Left renal pelvis (tissue), 4 donors: ENCODE measurements around the gene ZNF281. TPM values are rescaled to one million over a fixed set of nuclear protein-coding genes. Genes with fewer than 3 reads are reported as not detected.

Experiments used
- DNase-seq, 4 donors: peaks; one replicate each; pipeline ENCODE4 v3.0.0-alpha.2; 2013; ENCODE audit warnings: low read depth in 4 of 4, low spot score in 3 of 4
- polyA plus RNA-seq, 4 donors: library from polyadenylated mRNA; unstranded; fragments of 120-200 nt; gene quantifications; one replicate each; pipeline ENCODE4 v1.2.1, GENCODE V29; 2013; ENCODE audit not compliant: insufficient read length in 4 of 4

ZNF281 gene
- polyA plus RNA-seq, 4 donors: 17.3 to 30.9 (median 25.5) TPM

- DNase-seq: no peak
Measured at GRCh38 chr1:200399860-200400259, 10.0 kb downstream of the ZNF281 start.

GRCh38 chr1:200398373-200398772 is 11.5 kb downstream of the ZNF281 start:
- DNase-seq: no peak

GRCh38 chr1:200392625-200393185 is 17.1 kb downstream of the ZNF281 start:
- no peak for DNase-seq

- no peak for DNase-seq
Measured at GRCh38 chr1:200391747-200392146, 18.1 kb downstream of the ZNF281 start.

- no peak for DNase-seq
Measured at GRCh38 chr1:200388791-200389190, 21.0 kb downstream of the ZNF281 start.

- DNase-seq: no peak
Measured at GRCh38 chr1:200386416-200386815, 23.4 kb downstream of the ZNF281 start.

- no peak for DNase-seq
Measured at GRCh38 chr1:200384818-200385390, 24.9 kb downstream of the ZNF281 start.

GRCh38 chr1:200381256-200381984 is 28.4 kb downstream of the ZNF281 start:
- DNase-seq: no peak

GRCh38 chr1:200380589-200381021 is 29.2 kb downstream of the ZNF281 start:
- no peak for DNase-seq

- DNase-seq: no peak
Measured at GRCh38 chr1:200379940-200380588, 29.8 kb downstream of the ZNF281 start.

GRCh38 chr1:200379432-200379757 is 30.4 kb downstream of the ZNF281 start:
- DNase-seq: no peak

GRCh38 chr1:200378096-200378495 is 31.7 kb downstream of the ZNF281 start:
- no peak for DNase-seq

- DNase-seq: no peak
Measured at GRCh38 chr1:200376528-200376927, 33.3 kb downstream of the ZNF281 start.

- DNase-seq: no peak
Measured at GRCh38 chr1:200374569-200375295, 35.1 kb downstream of the ZNF281 start.

- DNase-seq: no peak
Measured at GRCh38 chr1:200373811-200374231, 36.0 kb downstream of the ZNF281 start.

- no peak for DNase-seq
Measured at GRCh38 chr1:200372885-200373181, 37.0 kb downstream of the ZNF281 start.

GRCh38 chr1:200372095-200372884 is 37.5 kb downstream of the ZNF281 start:
- DNase-seq: no peak

GRCh38 chr1:200369706-200370105 is 40.1 kb downstream of the ZNF281 start:
- no peak for DNase-seq

GRCh38 chr1:200369131-200369530 is 40.7 kb downstream of the ZNF281 start:
- no peak for DNase-seq

- no peak for DNase-seq
Measured at GRCh38 chr1:200368556-200368955, 41.3 kb downstream of the ZNF281 start.
